HCT116 (cell line): ENCODE measurements around the gene LGR6. TPM values are rescaled to one million over a fixed set of nuclear protein-coding genes. Genes with fewer than 3 reads are reported as not detected.
A peak's percentile ranks its signal among the peaks of the same experiment; 100 is the strongest.

Experiments used
- ATAC-seq: fragments of 200-7000 bp; cut with Tn5 transposase; 2 replicates; pipeline ENCODE4 v1.9.1; 2020; ENCODE audit warnings: mild to moderate bottlenecking, moderate library complexity
- BruUV-seq: library from RNA; stranded (reverse); fragments of 400-500 nt; replicated peaks from 2 replicates; lab custom pipeline; 2021; lab: Mats Ljungman, UMichigan
- CTCF ChIA-PET: fragments of 300-600 bp; sonication (Branson Sonifier 250); formaldehyde crosslinking; loops from one replicate; lab custom pipeline; 2021; ENCODE audit warnings: antibody characterized with exemption; lab: Charles Lee
- POLR2A ChIA-PET: fragments of 300-600, 350-600 bp; sonication (Branson Sonifier 250); formaldehyde crosslinking; loops from one replicate; lab custom pipeline; 2021; ENCODE audit warnings: antibody characterized with exemption; lab: Charles Lee
- RAD21 ChIA-PET, 2 experiments: fragments of 300-600 bp; sonication (Branson Sonifier 250); formaldehyde crosslinking; loops; one replicate each; lab custom pipeline; 2023; ENCODE audit warnings: low total read pairs in 2 of 2; ENCODE audit not compliant: uncharacterized antibody in 2 of 2, unreplicated experiment in 2 of 2, low non-redundant PET in 1 of 2; lab: Charles Lee
- DNase-seq: peaks from one replicate; pipeline ENCODE4 v3.0.0-alpha.2; 2010; ENCODE audit warnings: low read depth, low spot score
- H2AFZ ChIP-seq: fragments of 200-600 bp; shearing (Covaris generic), sonication (generic); 2 replicates; pipeline ENCODE4 v1.6.1; 2017; ENCODE audit warnings: low read depth, mixed run types, mixed read lengths, antibody characterized with exemption, low read length; ENCODE audit not compliant: poor library complexity, severe bottlenecking
- H3K27ac ChIP-seq: 2 replicates; pipeline ENCODE4 v1.5.1; 2012; ENCODE audit warnings: low read depth, low read length
- H3K27me3 ChIP-seq: fragments of 200-600 bp; sonication (generic); 2 replicates; pipeline ENCODE4 v1.6.1; 2016; ENCODE audit warnings: mixed run types, low read length, mixed read lengths; ENCODE audit not compliant: insufficient read depth
- H3K36me3 ChIP-seq, 2 experiments: fragments of 200-500 bp in 1 of 2; fragments of 200-600 bp in 1 of 2; sonication (Bioruptor generic) in 1 of 2; sonication (generic) in 1 of 2; 2 replicates each; pipeline versions ENCODE4 v1.5.1 to v1.6.1; 2014 to 2016; ENCODE audit warnings: low read length in 2 of 2, inconsistent platforms in 1 of 2, mixed read lengths in 1 of 2, mixed run types in 1 of 2; ENCODE audit not compliant: insufficient read depth in 2 of 2, control insufficient read depth in 1 of 2
- H3K4me1 ChIP-seq, 2 experiments: fragments of 200-600 bp in 1 of 2; sonication (generic) in 1 of 2; 2 replicates each; pipeline versions ENCODE4 v1.5.1 to v1.6.1; 2012 to 2017; ENCODE audit warnings: low read length in 2 of 2, inconsistent platforms in 1 of 2, mild to moderate bottlenecking in 1 of 2, mixed read lengths in 1 of 2, mixed run types in 1 of 2, moderate library complexity in 1 of 2; ENCODE audit not compliant: insufficient read depth in 2 of 2, control insufficient read depth in 1 of 2
- H3K4me2 ChIP-seq: fragments of 200-600 bp; sonication (generic); 2 replicates; pipeline ENCODE4 v1.6.1; 2017; ENCODE audit warnings: mixed run types, low read length, mixed read lengths
- H3K4me3 ChIP-seq, 2 experiments: fragments of 200-600 bp in 1 of 2; sonication (generic) in 1 of 2; replicated peaks in 1 of 2; 2 replicates each; pipeline ENCODE4 v1.5.1; 2011 to 2016; ENCODE audit warnings: low read length in 2 of 2, control low read depth in 1 of 2, low read depth in 1 of 2, mild to moderate bottlenecking in 1 of 2, mixed read lengths in 1 of 2, mixed run types in 1 of 2
- H3K79me2 ChIP-seq: fragments of 200-600 bp; sonication (generic); 2 replicates; pipeline ENCODE4 v1.6.1; 2017; ENCODE audit warnings: mild to moderate bottlenecking, mixed run types, low read length, moderate library complexity, mixed read lengths; ENCODE audit not compliant: insufficient read depth
- H3K9ac ChIP-seq: fragments of 200-600 bp; sonication (generic); 2 replicates; pipeline ENCODE4 v1.6.1; 2016; ENCODE audit warnings: low read length, mixed read lengths
- H3K9me2 ChIP-seq: fragments of 200-600 bp; sonication (generic), shearing (Covaris generic); 2 replicates; pipeline ENCODE4 v1.6.1; 2017; ENCODE audit warnings: mixed run types, mild to moderate bottlenecking, moderate library complexity; ENCODE audit not compliant: insufficient read depth
- H3K9me3 ChIP-seq, 2 experiments: fragments of 200-500 bp in 1 of 2; fragments of 200-600 bp in 1 of 2; sonication (Bioruptor generic) in 1 of 2; sonication (generic) in 1 of 2; 2 replicates each; pipeline ENCODE4 v1.6.1; 2014 to 2017; ENCODE audit warnings: low read length in 2 of 2, mixed read lengths in 2 of 2, inconsistent platforms in 1 of 2, low read depth in 1 of 2, mild to moderate bottlenecking in 1 of 2, mixed run types in 1 of 2, moderate library complexity in 1 of 2; ENCODE audit not compliant: control insufficient read depth in 1 of 2, insufficient read depth in 1 of 2
- H4K20me1 ChIP-seq: fragments of 200-600 bp; sonication (generic), shearing (Covaris generic); 2 replicates; pipeline ENCODE4 v1.6.1; 2017; ENCODE audit warnings: mixed run types, mild to moderate bottlenecking, moderate library complexity; ENCODE audit not compliant: insufficient read depth
- CEBPB ChIP-seq: IDR thresholded peaks from 2 replicates; pipeline ENCODE4 v1.6.1; 2012; ENCODE audit warnings: low read depth
- EGR1 ChIP-seq: IDR thresholded peaks from 2 replicates; pipeline ENCODE4 v1.6.1; 2012; ENCODE audit warnings: low read depth
- MAX ChIP-seq: IDR thresholded peaks from 2 replicates; pipeline ENCODE4 v1.6.1; 2012
- POLR2A ChIP-seq: IDR thresholded peaks from 2 replicates; pipeline ENCODE4 v1.7.0; 2011; ENCODE audit warnings: borderline replicate concordance; ENCODE audit not compliant: insufficient read depth, insufficient read length; ENCODE audit errors: extremely low read depth
- RAD21 ChIP-seq: IDR thresholded peaks from 2 replicates; pipeline ENCODE4 v1.6.1; 2012; ENCODE audit warnings: low read depth, mild to moderate bottlenecking
- SIN3A ChIP-seq: IDR thresholded peaks from 2 replicates; pipeline ENCODE4 v1.6.1; 2012; ENCODE audit warnings: low read depth
- SP1 ChIP-seq: IDR thresholded peaks from 2 replicates; pipeline ENCODE4 v1.6.1; 2012; ENCODE audit warnings: low read depth
- ZBTB33 ChIP-seq: IDR thresholded peaks from 2 replicates; pipeline ENCODE4 v1.6.1; 2011; ENCODE audit warnings: mild to moderate bottlenecking, low read length, moderate library complexity; ENCODE audit not compliant: insufficient replicate concordance; ENCODE audit errors: extremely low read depth
- intact Hi-C: fragments of 100-400 bp; cut with micrococcal nuclease; formaldehyde crosslinking; loops from 2 replicates; pipeline ENCODE4 v1.10.0; 2022
- total RNA-seq: library from RNA; stranded (reverse); gene quantifications from one replicate; pipeline ENCODE4 v1.2.1, GENCODE V29; 2021; ENCODE audit not compliant: unreplicated experiment

LGR6 gene
- total RNA-seq, 1 experiment from 2014 or later = 0.20 TPM

GRCh38 chr1:202173993-202174392 is 19.6 kb upstream of the LGR6 start (continued):
- TF ChIP-seq ZBTB33 (no peak), SIN3A (no peak), EGR1 (no peak), SP1 (no peak), CEBPB (no peak)

- H3K4me3 ChIP-seq = no peak overlapping the region
- H3K27me3 ChIP-seq = no peaks in the 10 kb centered on the region
- intact Hi-C loops = no loop called here
- no peak overlapping the region for H2AFZ ChIP-seq
- no TSS peak for BruUV-seq
- H3K79me2 ChIP-seq = no peaks in the 10 kb centered on the region
- TF ChIP-seq SIN3A (no peak), SP1 (no peak), RAD21 (no peak), MAX (no peak), POLR2A (no peak)
- H3K9me3 ChIP-seq = no peaks in the 10 kb centered on the region
- DNase-seq = no peak
- H3K27ac ChIP-seq = no peak overlapping the region
- H4K20me1 ChIP-seq = no peaks in the 10 kb centered on the region
- ATAC-seq = 0 out of 2 replicates have a peak, but pooled peaks have one; percentile 46
- ChIA-PET RAD21 (no interaction called here), CTCF (no interaction called here), POLR2A (no interaction called here)
- no peaks in the 10 kb centered on the region for H3K9me2 ChIP-seq
- H3K4me2 ChIP-seq = no peak overlapping the region
- no peak overlapping the region for H3K9ac ChIP-seq
- no peaks in the 10 kb centered on the region for H3K4me1 ChIP-seq
- no peaks in the 10 kb centered on the region for H3K36me3 ChIP-seq
Measured at GRCh38 chr1:202176949-202177927, 16.4 kb upstream of the LGR6 start.
